Transverse colon (tissue), 4 donors: Measurements from ENCODE around the gene EMC9. TPM values are rescaled to one million over a fixed set of nuclear protein-coding genes. Genes with fewer than 3 reads are reported as not detected.

Source experiments
- DNase-seq: peaks from one replicate; pipeline ENCODE4 v3.0.0-alpha.2; 2019
- H3K27ac ChIP-seq, 4 donors: fragments of 200-600 bp; sonication (generic); 2 replicates each; pipeline ENCODE4 v1.5.1; 2016 to 2018; ENCODE audit warnings: inconsistent platforms in 4 of 4
- H3K27me3 ChIP-seq: fragments of 200-600 bp; sonication (generic); 2 replicates; pipeline ENCODE4 v1.5.1; 2017; ENCODE audit warnings: inconsistent platforms
- H3K36me3 ChIP-seq, 4 donors: fragments of 200-600 bp; sonication (generic); 2 replicates each; pipeline ENCODE4 v1.5.1; 2017 to 2019; ENCODE audit warnings: inconsistent platforms in 4 of 4
- H3K4me1 ChIP-seq, 4 donors: fragments of 200-600 bp; sonication (generic); 2 replicates each; pipeline ENCODE4 v1.5.1; 2017 to 2020; ENCODE audit warnings: inconsistent platforms in 4 of 4
- H3K4me3 ChIP-seq, 4 donors: fragments of 200-600 bp; sonication (generic); 1 replicate in 1 of 4; 2 replicates in 3 of 4; pipeline versions ENCODE4 v1.5.1 to v1.6.1; 2017 to 2019; ENCODE audit warnings: inconsistent platforms in 4 of 4
- H3K9me3 ChIP-seq, 2 donors: fragments of 200-600 bp; sonication (generic); 2 replicates each; pipeline ENCODE4 v1.5.1; 2017 to 2019; ENCODE audit warnings: inconsistent platforms in 2 of 2
- EP300 ChIP-seq: sonication (generic); formaldehyde crosslinking; IDR thresholded peaks from one replicate; pipeline ENCODE4 v1.6.1; 2017; ENCODE audit warnings: antibody characterized with exemption, low read depth
- POLR2A ChIP-seq: fragments of 450-650 bp; IDR thresholded peaks from one replicate; pipeline ENCODE4 v1.6.1; 2016; ENCODE audit warnings: antibody characterized with exemption, mild to moderate bottlenecking, moderate library complexity
- POLR2AphosphoS5 ChIP-seq, 3 donors: sonication (generic); formaldehyde crosslinking; IDR thresholded peaks; one replicate each; pipeline ENCODE4 v1.6.1; 2016; ENCODE audit warnings: antibody characterized with exemption in 3 of 3
- WGBS, 2 donors: methylation state at CpG; one replicate each; pipeline ENCODE4 v1.1.5; 2018; ENCODE audit warnings: low coverage in 1 of 2; 5-methylcytosine and 5-hydroxymethylcytosine counted together
- in situ Hi-C, 4 donors: fragments of 200-750 bp; cut with MboI; loops; one replicate each; pipeline versions ENCODE4 v1.15.0 to v1.15.1; 2017; ENCODE audit warnings: low sequenced_read_pairs in 3 of 4, low pct_ligation_motif_present in 1 of 4, low pct_unique_long_range_greater_than_20kb in 1 of 4
- intact Hi-C: fragments of 100-400 bp; cut with DNase I; formaldehyde crosslinking; loops from one replicate; pipeline ENCODE4 v1.15.1; 2023; ENCODE audit warnings: low total_unique reads
- total RNA-seq, 4 donors: library from RNA; depleted of rRNA; stranded (reverse); fragments of >200 nt; gene quantifications; one replicate each; pipeline ENCODE4 v1.1.0, GENCODE V29; 2016
- TF ChIP-seq, protein P1 (sequence below), 5 experiments: fragments of 200-600 bp in 3 of 5; fragments of 450-650 bp in 2 of 5; sonication (generic) in 3 of 5; IDR thresholded peaks; 1 replicate in 2 of 5; 2 replicates in 3 of 5; pipeline ENCODE4 v1.5.1; 2016 to 2017; ENCODE audit warnings: antibody characterized with exemption in 5 of 5, inconsistent platforms in 3 of 5, mild to moderate bottlenecking in 2 of 5, moderate library complexity in 1 of 5

Gene EMC9
- total RNA-seq, 4 donors from 2014 or later: 2.2 to 15.4 (median 12.3) TPM; not detected in 1

DNA sequence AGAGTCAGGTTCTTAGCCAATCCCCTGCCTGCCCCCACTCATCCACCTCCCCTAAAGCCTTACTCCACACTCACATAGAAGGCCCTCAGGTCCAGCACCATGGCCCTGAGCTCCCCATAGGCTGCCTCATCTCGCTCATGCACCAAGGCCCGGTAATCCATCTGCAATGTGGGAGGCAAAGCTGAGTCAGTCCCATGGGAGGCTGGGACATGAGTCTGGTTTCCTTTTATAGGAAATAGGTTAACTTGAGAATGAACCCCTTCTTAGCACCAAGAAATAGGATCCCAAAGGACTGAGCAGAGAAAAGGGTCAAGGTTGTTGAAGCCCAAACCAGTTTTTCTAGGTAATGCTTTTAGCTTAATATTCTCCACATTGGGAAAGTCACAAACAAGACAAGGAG, 2.1 kb upstream of the EMC9 start:
- DNase-seq: no peak
- TF ChIP-seq, protein P1, sequence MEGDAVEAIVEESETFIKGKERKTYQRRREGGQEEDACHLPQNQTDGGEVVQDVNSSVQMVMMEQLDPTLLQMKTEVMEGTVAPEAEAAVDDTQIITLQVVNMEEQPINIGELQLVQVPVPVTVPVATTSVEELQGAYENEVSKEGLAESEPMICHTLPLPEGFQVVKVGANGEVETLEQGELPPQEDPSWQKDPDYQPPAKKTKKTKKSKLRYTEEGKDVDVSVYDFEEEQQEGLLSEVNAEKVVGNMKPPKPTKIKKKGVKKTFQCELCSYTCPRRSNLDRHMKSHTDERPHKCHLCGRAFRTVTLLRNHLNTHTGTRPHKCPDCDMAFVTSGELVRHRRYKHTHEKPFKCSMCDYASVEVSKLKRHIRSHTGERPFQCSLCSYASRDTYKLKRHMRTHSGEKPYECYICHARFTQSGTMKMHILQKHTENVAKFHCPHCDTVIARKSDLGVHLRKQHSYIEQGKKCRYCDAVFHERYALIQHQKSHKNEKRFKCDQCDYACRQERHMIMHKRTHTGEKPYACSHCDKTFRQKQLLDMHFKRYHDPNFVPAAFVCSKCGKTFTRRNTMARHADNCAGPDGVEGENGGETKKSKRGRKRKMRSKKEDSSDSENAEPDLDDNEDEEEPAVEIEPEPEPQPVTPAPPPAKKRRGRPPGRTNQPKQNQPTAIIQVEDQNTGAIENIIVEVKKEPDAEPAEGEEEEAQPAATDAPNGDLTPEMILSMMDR (IDR thresholded peaks at IDR 0.05): no peak
- no peak for TF ChIP-seq POLR2AphosphoS5 (IDR thresholded peaks at IDR 0.05)
- no peak for TF ChIP-seq POLR2A
- no peak for TF ChIP-seq EP300
- Histone ChIP-seq H3K4me1 (peaks cover 24 to 68% (median 45%) of the 10 kb centered on the region in 4 donors), H3K27ac (no peak overlapping the region), H3K36me3 (peaks cover 0 to 10% (median under 1%) of the 10 kb centered on the region in 4 donors), H3K27me3 (no peaks in the 10 kb centered on the region), H3K4me3 (no peak overlapping the region), H3K9me3 (no peaks in the 10 kb centered on the region)
- intact Hi-C loops: no loop called here
- 78% methylated on average over 2 of the region's 2 CpGs; no CpG with 5 or more reads in 1 of the 2 donors for WGBS, 2 donors
- in situ Hi-C loops: no loop called here

DNA sequence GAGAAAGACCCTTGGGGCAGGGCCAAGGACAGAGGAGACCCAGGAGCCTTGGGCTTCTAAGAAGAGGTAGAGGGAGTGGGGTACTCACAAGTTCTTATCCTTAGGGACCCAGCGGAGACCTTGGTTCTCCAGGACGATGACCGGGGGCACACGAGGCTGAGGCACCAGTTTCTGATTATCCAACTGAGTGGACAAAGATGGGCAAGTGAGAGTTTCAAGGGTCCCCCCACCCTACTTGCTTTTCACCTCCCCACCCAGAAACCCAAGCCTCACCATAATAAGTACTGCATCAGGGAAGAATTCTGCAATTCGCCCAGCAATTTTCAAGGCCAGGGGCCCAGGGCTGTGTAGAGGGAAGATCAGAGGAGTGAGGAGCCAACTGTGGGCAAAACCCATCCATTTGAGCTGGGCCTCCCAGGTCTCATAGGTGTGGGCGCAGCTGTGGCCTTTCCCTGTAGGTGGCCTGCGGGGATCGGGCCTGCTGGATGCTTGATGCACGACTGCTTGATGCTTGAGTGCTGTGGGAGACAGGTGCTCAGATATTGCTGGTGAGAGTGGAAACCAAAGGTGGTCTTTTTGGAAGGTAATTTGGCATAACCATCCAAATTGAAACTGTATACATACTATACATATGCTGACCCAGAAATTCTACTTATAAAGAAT, 2.0 kb downstream of the EMC9 start:
- Histone ChIP-seq H3K4me1 (peaks cover 24 to 69% (median 42%) of the 10 kb centered on the region in 4 donors), H3K9me3 (no peaks in the 10 kb centered on the region), H3K27ac (peak overlapping the region; percentile 91 to 99 (median 95)), H3K36me3 (peaks cover 0 to 19% (median 2%) of the 10 kb centered on the region in 4 donors), H3K4me3 (no peak overlapping the region), H3K27me3 (no peaks in the 10 kb centered on the region)
- intact Hi-C loops: loop anchor here (5.0 kb wide), 1 partner anchor 158 kb away; the partner anchor contains the start of genes DHRS1 and NOP9
- no peak for DNase-seq
- WGBS, 2 donors: 33 to 71% methylated on average over 1 to 9 of the region's 9 CpGs
- in situ Hi-C loops: no loop called here
- TF ChIP-seq POLR2AphosphoS5 (IDR thresholded peaks at IDR 0.05) (no peak), POLR2A (no peak), EP300 (no peak)
- TF ChIP-seq, protein P1 (IDR thresholded peaks at IDR 0.05): no peak

DNA sequence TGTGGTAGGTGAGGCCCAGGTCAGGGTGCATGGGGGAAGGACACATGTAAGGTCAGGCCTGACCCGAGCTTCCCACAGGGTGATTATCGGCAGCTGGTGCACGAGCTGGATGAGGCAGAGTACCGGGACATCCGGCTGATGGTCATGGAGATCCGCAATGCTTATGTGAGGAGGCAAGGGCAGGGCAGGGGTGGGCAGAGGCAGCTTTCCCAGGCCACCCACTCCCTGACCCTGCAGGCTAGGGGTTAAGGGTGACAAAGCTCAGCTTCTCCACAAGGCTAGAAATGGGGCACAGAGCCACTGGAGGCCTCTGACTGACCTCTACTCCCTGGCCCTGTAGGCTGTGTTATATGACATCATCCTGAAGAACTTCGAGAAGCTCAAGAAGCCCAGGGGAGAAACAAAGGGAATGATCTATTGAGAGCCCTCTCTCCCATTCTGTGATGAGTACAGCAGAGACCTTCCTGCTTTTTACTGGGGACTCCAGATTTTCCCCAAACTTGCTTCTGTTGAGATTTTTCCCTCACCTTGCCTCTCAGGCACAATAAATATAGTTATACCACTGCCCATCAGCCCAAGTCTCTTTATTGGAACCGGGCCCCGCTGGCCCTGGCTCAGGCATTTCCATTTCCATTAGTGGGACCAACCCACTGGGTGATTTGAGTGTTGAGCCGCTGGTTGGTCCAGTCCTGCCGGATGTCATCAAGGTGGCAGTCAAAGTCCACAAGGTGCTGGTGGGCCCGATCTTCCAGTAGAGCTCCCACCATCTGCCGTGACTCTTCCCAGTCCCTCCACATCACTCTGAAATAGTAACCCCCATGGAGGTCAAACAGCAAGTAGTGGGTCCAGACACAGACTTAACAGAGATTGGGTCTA, 2.8 kb downstream of the EMC9 start:
- intact Hi-C loops (loop anchor here (5.0 kb wide), 1 partner anchor 159 kb away; the partner anchor contains the start of genes DHRS1 and NOP9), in situ Hi-C loops (no loop called here)
- Histone ChIP-seq H3K4me3 (no peak overlapping the region), H3K27ac (no peak overlapping the region), H3K27me3 (no peaks in the 10 kb centered on the region), H3K9me3 (no peaks in the 10 kb centered on the region), H3K4me1 (peaks cover 24 to 62% (median 40%) of the 10 kb centered on the region in 4 donors), H3K36me3 (peaks cover 0 to 19% (median 2%) of the 10 kb centered on the region in 4 donors)
- no peak for TF ChIP-seq POLR2AphosphoS5 (IDR thresholded peaks at IDR 0.05)
- TF ChIP-seq POLR2A: no peak
- TF ChIP-seq, protein P1 (IDR thresholded peaks at IDR 0.05): no peak
- TF ChIP-seq EP300: no peak
- no peak for DNase-seq
- WGBS, 2 donors: 79 to 88% methylated on average over 3 to 13 of the region's 13 CpGs
